H1 (cell line): ENCODE data around the gene GPR34. TPM values are rescaled to one million over a fixed set of nuclear protein-coding genes. Genes with fewer than 3 reads are reported as not detected.
"Not testable (repeated sequence)": the region's sequence is repeated elsewhere in the genome, so short reads cannot be mapped to it uniquely, and the experiment has no call there.

Experiments
- CTCF ChIA-PET: fragments of 300-600 bp; sonication (Branson Sonifier 250); formaldehyde crosslinking; loops from one replicate; lab custom pipeline; 2021; ENCODE audit not compliant: partially characterized antibody; lab: Charles Lee
- POLR2A ChIA-PET: fragments of 300-600 bp; sonication (Branson Sonifier 250); formaldehyde crosslinking; loops from one replicate; lab custom pipeline; 2021; ENCODE audit warnings: inconsistent platforms; ENCODE audit not compliant: partially characterized antibody; lab: Charles Lee
- DNase-seq, 2 experiments: peaks; one replicate each; pipeline versions ENCODE4 v3.0.0 to v3.0.0-alpha.2; 2010 to 2022; ENCODE audit warnings: low spot score in 2 of 2, low read depth in 1 of 2, mixed read lengths in 1 of 2
- FAIRE-seq: peaks from 2 replicates; lab custom pipeline; 2011; peaks lifted over from hg19 to GRCh38; lab: Jason Lieb, UNC
- H2AFZ ChIP-seq: 2 replicates; pipeline ENCODE4 v1.8.1; 2012; ENCODE audit warnings: low read length, inconsistent platforms
- H2AK5ac ChIP-seq: 2 replicates; pipeline ENCODE4 v1.6.1; 2013; ENCODE audit warnings: low read depth, low read length
- H2BK120ac ChIP-seq: replicated peaks from 2 replicates; pipeline ENCODE3; 2013; ENCODE audit warnings: low read depth, low read length, inconsistent platforms
- H2BK12ac ChIP-seq: 2 replicates; pipeline ENCODE4 v1.6.1; 2013; ENCODE audit warnings: low read depth, low read length
- H2BK15ac ChIP-seq: 2 replicates; pipeline ENCODE4 v1.6.1; 2013; ENCODE audit warnings: low read length
- H2BK20ac ChIP-seq: 2 replicates; pipeline ENCODE4 v1.6.1; 2013; ENCODE audit warnings: low read length
- H2BK5ac ChIP-seq: 2 replicates; pipeline ENCODE4 v1.6.1; 2013; ENCODE audit warnings: low read depth, low read length
- H3K14ac ChIP-seq: 2 replicates; pipeline ENCODE4 v1.6.1; 2013; ENCODE audit warnings: inconsistent platforms; ENCODE audit not compliant: insufficient read length
- H3K18ac ChIP-seq: 2 replicates; pipeline ENCODE4 v1.6.1; 2013; ENCODE audit warnings: low read length; ENCODE audit errors: extremely low read depth
- H3K23ac ChIP-seq: 2 replicates; pipeline ENCODE4 v1.6.1; 2013; ENCODE audit warnings: inconsistent platforms; ENCODE audit not compliant: insufficient read length
- H3K23me2 ChIP-seq: 2 replicates; pipeline ENCODE4 v1.6.1; 2013; ENCODE audit warnings: low read depth, low read length
- H3K27ac ChIP-seq: 2 replicates; pipeline ENCODE4 v1.6.1; 2011; ENCODE audit warnings: low read depth, low read length, inconsistent platforms
- H3K27me3 ChIP-seq, 4 experiments: replicated peaks in 1 of 4; 1 replicate in 1 of 4; 2 replicates in 3 of 4; pipeline versions ENCODE4 v1.6.1 to v1.8.1; 2011 to 2013; ENCODE audit warnings: low read length in 3 of 4, mild to moderate bottlenecking in 3 of 4, inconsistent platforms in 2 of 4, mixed read lengths in 2 of 4, moderate library complexity in 1 of 4; ENCODE audit not compliant: control insufficient read depth in 3 of 4, insufficient read depth in 3 of 4; ENCODE audit errors: extremely low read depth in 1 of 4
- H3K36me3 ChIP-seq, 4 experiments: 2 replicates each; pipeline versions ENCODE4 v1.6.1 to v1.8.1; 2011 to 2013; ENCODE audit warnings: mild to moderate bottlenecking in 4 of 4, low read length in 3 of 4, moderate library complexity in 2 of 4, control low read depth in 1 of 4, inconsistent platforms in 1 of 4; ENCODE audit not compliant: insufficient read depth in 4 of 4, control insufficient read depth in 2 of 4
- H3K4ac ChIP-seq: replicated peaks from 2 replicates; pipeline ENCODE3; 2013; ENCODE audit warnings: low read length, low read depth, mixed read lengths, inconsistent platforms; ENCODE audit not compliant: insufficient read length
- H3K4me1 ChIP-seq, 4 experiments: replicated peaks in 1 of 4; 1 replicate in 1 of 4; 2 replicates in 3 of 4; pipeline versions ENCODE4 v1.6.1 to v1.8.1; 2011 to 2013; ENCODE audit warnings: low read length in 3 of 4, inconsistent platforms in 2 of 4, mixed read lengths in 1 of 4; ENCODE audit not compliant: insufficient read depth in 4 of 4, control insufficient read depth in 3 of 4
- H3K4me2 ChIP-seq, 2 experiments: 2 replicates each; pipeline versions ENCODE4 v1.6.1 to v1.8.1; 2011 to 2013; ENCODE audit warnings: low read depth in 2 of 2, low read length in 2 of 2, control low read depth in 1 of 2, inconsistent platforms in 1 of 2, mild to moderate bottlenecking in 1 of 2; ENCODE audit not compliant: insufficient read depth in 1 of 2
- H3K4me3 ChIP-seq, 4 experiments: fragments of 200-600, 300-600 bp in 1 of 4; sonication (generic), shearing (Covaris generic), sonication (Bioruptor Twin) in 1 of 4; 2 replicates each; pipeline versions ENCODE4 v1.5.1 to v1.8.1; 2011 to 2016; ENCODE audit warnings: low read length in 4 of 4, low read depth in 3 of 4, control low read depth in 2 of 4, inconsistent platforms in 2 of 4, mild to moderate bottlenecking in 2 of 4, mixed read lengths in 1 of 4, moderate library complexity in 1 of 4; ENCODE audit not compliant: insufficient read depth in 2 of 4; ENCODE audit errors: extremely low read depth in 1 of 4
- H3K56ac ChIP-seq: replicated peaks from 2 replicates; pipeline ENCODE3; 2013; ENCODE audit warnings: low read depth, mild to moderate bottlenecking, mixed read lengths, low read length, inconsistent platforms; ENCODE audit not compliant: insufficient read length
- H3K79me1 ChIP-seq: 2 replicates; pipeline ENCODE4 v1.6.1; 2013; ENCODE audit warnings: low read depth, low read length, control low read depth
- H3K79me2 ChIP-seq, 2 experiments: 2 replicates each; pipeline versions ENCODE4 v1.6.1 to v1.8.1; 2012 to 2013; ENCODE audit warnings: low read length in 2 of 2, mild to moderate bottlenecking in 2 of 2, inconsistent platforms in 1 of 2; ENCODE audit not compliant: insufficient read depth in 2 of 2, control insufficient read depth in 1 of 2
- H3K9ac ChIP-seq, 4 experiments: replicated peaks in 1 of 4; 1 replicate in 1 of 4; 2 replicates in 3 of 4; pipeline versions ENCODE4 v1.6.1 to v1.8.1; 2011 to 2013; ENCODE audit warnings: low read depth in 3 of 4, low read length in 3 of 4, control low read depth in 2 of 4, mild to moderate bottlenecking in 2 of 4, moderate library complexity in 2 of 4, inconsistent platforms in 1 of 4; ENCODE audit errors: extremely low read depth in 1 of 4
- H3K9me3 ChIP-seq, 2 experiments: 2 replicates each; pipeline versions ENCODE4 v1.6.1 to v1.8.1; 2012 to 2013; ENCODE audit warnings: mild to moderate bottlenecking in 2 of 2, moderate library complexity in 2 of 2, control low read depth in 1 of 2, inconsistent platforms in 1 of 2, low read depth in 1 of 2, low read length in 1 of 2, mixed read lengths in 1 of 2; ENCODE audit not compliant: insufficient read depth in 2 of 2
- H4K20me1 ChIP-seq, 2 experiments: replicated peaks in 1 of 2; 2 replicates each; pipeline versions ENCODE3 to v1.8.1; 2011 to 2013; ENCODE audit warnings: inconsistent platforms in 2 of 2, low read length in 2 of 2, mild to moderate bottlenecking in 1 of 2; ENCODE audit not compliant: insufficient read depth in 2 of 2, control insufficient read depth in 1 of 2
- H4K5ac ChIP-seq: 2 replicates; pipeline ENCODE4 v1.6.1; 2013; ENCODE audit warnings: low read length, low read depth, mixed read lengths, inconsistent platforms; ENCODE audit not compliant: insufficient read length
- H4K8ac ChIP-seq: 2 replicates; pipeline ENCODE4 v1.8.0; 2013; ENCODE audit warnings: mild to moderate bottlenecking, moderate library complexity, low read length, inconsistent platforms; ENCODE audit not compliant: insufficient read depth; ENCODE audit errors: extremely low read depth
- H4K91ac ChIP-seq: replicated peaks from 2 replicates; pipeline ENCODE3; 2013; ENCODE audit warnings: low read length, mixed read lengths, inconsistent platforms; ENCODE audit not compliant: insufficient read length
- CEBPB ChIP-seq: IDR thresholded peaks from 2 replicates; pipeline ENCODE4 v1.6.1; 2012; ENCODE audit warnings: low read depth, low read length
- CTCF ChIP-seq, 3 experiments: IDR thresholded peaks; 1 replicate in 2 of 3; 2 replicates in 1 of 3; pipeline versions ENCODE4 v1.5.1 to v1.6.1; 2011; ENCODE audit warnings: low read length in 3 of 3, mild to moderate bottlenecking in 3 of 3, inconsistent platforms in 2 of 3, low read depth in 1 of 3, moderate library complexity in 1 of 3; ENCODE audit not compliant: insufficient read depth in 1 of 3; ENCODE audit errors: control extremely low read depth in 1 of 3
- E2F6 ChIP-seq: IDR thresholded peaks from 2 replicates; pipeline ENCODE4 v1.6.1; 2012; ENCODE audit warnings: inconsistent platforms
- POU5F1 ChIP-seq: IDR thresholded peaks from 2 replicates; pipeline ENCODE4 v1.6.1; 2011; ENCODE audit warnings: low read depth, mild to moderate bottlenecking, low read length, moderate library complexity
- RAD21 ChIP-seq, 2 experiments: IDR thresholded peaks in 1 of 2; conservative IDR thresholded peaks in 1 of 2; 2 replicates each; pipeline ENCODE4 v1.6.1; 2011; ENCODE audit warnings: low read depth in 2 of 2, low read length in 2 of 2, improper control_type of control experiment in 1 of 2, inconsistent platforms in 1 of 2, mild to moderate bottlenecking in 1 of 2, moderate library complexity in 1 of 2
- TAF1 ChIP-seq: IDR thresholded peaks from 2 replicates; pipeline ENCODE4 v1.6.1; 2011; ENCODE audit warnings: mild to moderate bottlenecking, low read depth, low read length
- TAF7 ChIP-seq: optimal IDR thresholded peaks from 2 replicates; pipeline ENCODE3; 2011; ENCODE audit warnings: low read depth, mild to moderate bottlenecking, inconsistent platforms, low read length, moderate library complexity, borderline replicate concordance
- WGBS, 2 experiments: shearing (Covaris generic) in 1 of 2; methylation state at CpG; one replicate each; pipeline versions ENCODE4 v1.1.6 to v1.1.7; 2013 to 2015; ENCODE audit warnings: low lambda C conversion rate in 2 of 2, mixed read lengths in 2 of 2, inconsistent platforms in 1 of 2, low coverage in 1 of 2, missing lambda C conversion rate in 1 of 2; ENCODE audit not compliant: insufficient replicate concordance in 2 of 2, insufficient coverage in 1 of 2, insufficient read length in 1 of 2; ENCODE audit errors: extremely low coverage in 1 of 2, missing lambda C conversion rate in 1 of 2; 5-methylcytosine and 5-hydroxymethylcytosine counted together
- polyA plus RNA-seq, 7 experiments: library from polyadenylated mRNA; depleted of rRNA in 3 of 7; stranded (reverse) in 5 of 7; unstranded in 2 of 7; fragments of >200 nt in 5 of 7; fragments of 200-250 nt in 2 of 7; gene quantifications; 1 replicate in 5 of 7; 2 replicates in 1 of 7; 4 replicates in 1 of 7; pipeline versions ENCODE4 v1.2.1 to v1.2.3, GENCODE V29; 2011 to 2013; ENCODE audit warnings: missing spikeins in 2 of 7, mixed read lengths in 2 of 7
- total RNA-seq: library from RNA; stranded (reverse); fragmentation: NEBNext Ultra II Directional; extraction: Animal tissue kit (Norgen Biotek cat#: 25700); gene quantifications from 2 replicates; pipeline ENCODE4 v1.2.1, GENCODE V29; 2021

The GPR34 gene
- total and polyA plus RNA-seq, 2 of the 8 experiments (the other 6 are each of a cell fraction or from before 2014, with no cell fraction given) = not detected

GRCh38 chrX:41718481-41719235 is 29.9 kb downstream of the GPR34 start (continued):
- TF ChIP-seq CEBPB = peak; percentile 52
- no peak for TF ChIP-seq TAF1
- peak; percentile 20 to 26; a peak in 2 of 4 replicates for TF ChIP-seq RAD21 (IDR thresholded peaks at IDR 0.05 in 1 of 2, conservative IDR thresholded peaks at IDR 0.05 in 1 of 2; ENCODE audit: low read depth in 2 of 2, low read length in 2 of 2)
- no peak for TF ChIP-seq TAF7
- peak in 1 of 3 experiments; percentile 30; a peak in 1 of 4 replicates for TF ChIP-seq CTCF (IDR thresholded peaks at IDR 0.05; ENCODE audit: control extremely low read depth in 1 of 3, insufficient read depth in 1 of 3, low read depth in 1 of 3, low read length in 3 of 3)
- TF ChIP-seq POU5F1 = no peak
- TF ChIP-seq E2F6 = no peak

- H3K79me1 ChIP-seq, H2AK5ac ChIP-seq, H4K5ac ChIP-seq, H2AFZ ChIP-seq, H3K9ac ChIP-seq, H4K8ac ChIP-seq, H2BK5ac ChIP-seq, H3K4ac ChIP-seq, H3K4me3 ChIP-seq, H3K14ac ChIP-seq, H3K4me2 ChIP-seq, H3K9me3 ChIP-seq, H4K20me1 ChIP-seq, H2BK120ac ChIP-seq, CTCF ChIA-PET, H3K23me2 ChIP-seq, H2BK15ac ChIP-seq, H2BK12ac ChIP-seq, H2BK20ac ChIP-seq, H4K91ac ChIP-seq, DNase-seq, H3K27me3 ChIP-seq, POLR2A ChIA-PET, FAIRE-seq, H3K79me2 ChIP-seq, H3K23ac ChIP-seq, H3K56ac ChIP-seq, H3K18ac ChIP-seq, H3K36me3 ChIP-seq: not testable (repeated sequence)
- WGBS, 2 experiments = 71% methylated on average over 6 of the region's 6 CpGs; no CpG with 5 or more reads in 1 of the 2 experiments
- Histone ChIP-seq H3K4me1 (peaks cover 0 to 13% (median 3%) of the 10 kb centered on the region in 4 experiments; a peak in 5 of 7 replicates), H3K27ac (peak overlapping the region; percentile 88; the same call in 1 of the 2 replicates)
Observed at GRCh38 chrX:41719610-41720009, 30.8 kb downstream of the GPR34 start.
